Measurements from ENCODE around the gene EXOC4. TPM values are rescaled to one million over a fixed set of nuclear protein-coding genes. Genes with fewer than 3 reads are reported as not detected.
"Not testable (repeated sequence)": the region's sequence is repeated elsewhere in the genome, so short reads cannot be mapped to it uniquely, and the experiment has no call there.

The EXOC4 gene
- total RNA-seq (100 to 1,000 TPM in 1 of 2 donors, 10 to 100 TPM in 1; 95.9 to 100 TPM), polyA plus RNA-seq (ENCODE audit: insufficient read length in 2 of 2) (10 to 100 TPM; 47.5 to 48.8 TPM)
- long read RNA-seq, donor 1, full-length matches to known transcripts = 8 of 24 reads
- long read RNA-seq, donor 1, partial matches to known transcripts = 16 of 24 reads
- long read RNA-seq, donor 1, other reads (novel, unspliced or antisense) = 0 of 24 reads
- long read RNA-seq, donor 2, partial matches to known transcripts = 0 of 1 reads
- long read RNA-seq, donor 2, other reads (novel, unspliced or antisense) = 0 of 1 reads
- long read RNA-seq, donor 3, full-length matches to known transcripts = 1 of 1 reads
- long read RNA-seq, donor 3, partial matches to known transcripts = 0 of 1 reads
- long read RNA-seq, donor 3, other reads (novel, unspliced or antisense) = 0 of 1 reads
- long read RNA-seq, donor 4, full-length matches to known transcripts = 9 of 9 reads
- long read RNA-seq, donor 4, partial matches to known transcripts = 0 of 9 reads
- long read RNA-seq, donor 4, other reads (novel, unspliced or antisense) = 0 of 9 reads

- DNase-seq (ENCODE audit: low read depth in 4 of 6, low spot score in 6 of 6) = peak; percentile 98 to 100 (median 99)
- WGBS (ENCODE audit: insufficient coverage) = 0% methylated on average over 20 of the region's 25 CpGs
- H3K4me1 ChIP-seq (ENCODE audit: control insufficient read depth, insufficient read depth, low read length) = no peaks in the 10 kb centered on the region
- peak within 1 kb of the TSS; percentile 90 for H3K4me3 ChIP-seq (ENCODE audit: low read depth, low read length)
- peak within 1 kb of the TSS; percentile 61 for H3K27ac ChIP-seq (ENCODE audit: low read depth, low read length)
- H3K9me3 ChIP-seq (ENCODE audit: control insufficient read depth, insufficient read depth, low read length) = peaks cover 2% of the 10 kb centered on the region
- no peaks in the 10 kb centered on the region for H3K27me3 ChIP-seq (ENCODE audit: control insufficient read depth, insufficient read depth, low read length)
- no peaks in the 10 kb centered on the region for H3K36me3 ChIP-seq (ENCODE audit: control insufficient read depth, insufficient read depth, low read length)
These were observed at the start of gene EXOC4 for GRCh38 chr7:133252858-133253518. Gene EXOC4, plus strand, starts transcription at chr7:133253078.

GRCh38 chr7:133203490-133203889 lies 49.4 kb upstream of the EXOC4 start:
- Histone ChIP-seq H3K9me3 (ENCODE audit: control insufficient read depth, insufficient read depth, low read length) (no peaks in the 10 kb centered on the region), H3K27ac (ENCODE audit: low read depth, low read length) (no peak overlapping the region), H3K36me3 (ENCODE audit: control insufficient read depth, insufficient read depth, low read length) (no peaks in the 10 kb centered on the region), H3K4me1 (ENCODE audit: control insufficient read depth, insufficient read depth, low read length) (no peaks in the 10 kb centered on the region), H3K27me3 (ENCODE audit: control insufficient read depth, insufficient read depth, low read length) (no peaks in the 10 kb centered on the region), H3K4me3 (ENCODE audit: low read depth, low read length) (no peak overlapping the region)
- WGBS (ENCODE audit: insufficient coverage) = no CpG with 5 or more reads among the region's 3 CpGs
- DNase-seq (ENCODE audit: low read depth in 4 of 6, low spot score in 6 of 6) = no peak

GRCh38 chr7:133207687-133208086 lies 45.2 kb upstream of the EXOC4 start:
- H3K36me3 ChIP-seq (ENCODE audit: control insufficient read depth, insufficient read depth, low read length) = no peaks in the 10 kb centered on the region
- WGBS (ENCODE audit: insufficient coverage) = no CpG with 5 or more reads among the region's 2 CpGs
- H3K4me1 ChIP-seq (ENCODE audit: control insufficient read depth, insufficient read depth, low read length) = no peaks in the 10 kb centered on the region
- no peak overlapping the region for H3K27ac ChIP-seq (ENCODE audit: low read depth, low read length)
- H3K27me3 ChIP-seq (ENCODE audit: control insufficient read depth, insufficient read depth, low read length) = no peaks in the 10 kb centered on the region
- no peak overlapping the region for H3K4me3 ChIP-seq (ENCODE audit: low read depth, low read length)
- no peaks in the 10 kb centered on the region for H3K9me3 ChIP-seq (ENCODE audit: control insufficient read depth, insufficient read depth, low read length)
- no peak for DNase-seq (ENCODE audit: low read depth in 4 of 6, low spot score in 6 of 6)

- WGBS (ENCODE audit: insufficient coverage) = 91% methylated on average over 6 of the region's 10 CpGs
These were observed 42.1 kb upstream of the EXOC4 start for GRCh38 chr7:133210817-133211216.

GRCh38 chr7:133213772-133214171 lies 39.1 kb upstream of the EXOC4 start:
- H3K4me3 ChIP-seq (ENCODE audit: low read depth, low read length); H3K27me3 ChIP-seq (ENCODE audit: control insufficient read depth, insufficient read depth, low read length); H3K4me1 ChIP-seq (ENCODE audit: control insufficient read depth, insufficient read depth, low read length); H3K36me3 ChIP-seq (ENCODE audit: control insufficient read depth, insufficient read depth, low read length); H3K9me3 ChIP-seq (ENCODE audit: control insufficient read depth, insufficient read depth, low read length); DNase-seq (ENCODE audit: low read depth in 4 of 6, low spot score in 6 of 6); H3K27ac ChIP-seq (ENCODE audit: low read depth, low read length): not testable (repeated sequence)
- no CpG with 5 or more reads among the region's 3 CpGs for WGBS (ENCODE audit: insufficient coverage)

More at GRCh38 chr7:133210817-133211216, 42.1 kb upstream of the EXOC4 start:
- not testable (repeated sequence) for H3K27me3 ChIP-seq (ENCODE audit: control insufficient read depth, insufficient read depth, low read length); H3K27ac ChIP-seq (ENCODE audit: low read depth, low read length); H3K36me3 ChIP-seq (ENCODE audit: control insufficient read depth, insufficient read depth, low read length); DNase-seq (ENCODE audit: low read depth in 4 of 6, low spot score in 6 of 6); H3K9me3 ChIP-seq (ENCODE audit: control insufficient read depth, insufficient read depth, low read length); H3K4me1 ChIP-seq (ENCODE audit: control insufficient read depth, insufficient read depth, low read length); H3K4me3 ChIP-seq (ENCODE audit: low read depth, low read length)

GRCh38 chr7:133217773-133218172 lies 35.1 kb upstream of the EXOC4 start:
- no peak for DNase-seq (ENCODE audit: low read depth in 4 of 6, low spot score in 6 of 6)
- no peaks in the 10 kb centered on the region for H3K36me3 ChIP-seq (ENCODE audit: control insufficient read depth, insufficient read depth, low read length)
- H3K4me1 ChIP-seq (ENCODE audit: control insufficient read depth, insufficient read depth, low read length) = no peaks in the 10 kb centered on the region
- WGBS (ENCODE audit: insufficient coverage) = 90% methylated on average over 2 of the region's 3 CpGs
- H3K27ac ChIP-seq (ENCODE audit: low read depth, low read length) = no peak overlapping the region
- no peak overlapping the region for H3K4me3 ChIP-seq (ENCODE audit: low read depth, low read length)
- no peaks in the 10 kb centered on the region for H3K9me3 ChIP-seq (ENCODE audit: control insufficient read depth, insufficient read depth, low read length)
- H3K27me3 ChIP-seq (ENCODE audit: control insufficient read depth, insufficient read depth, low read length) = no peaks in the 10 kb centered on the region

- Histone ChIP-seq H3K4me3 (ENCODE audit: low read depth, low read length) (no peak overlapping the region), H3K36me3 (ENCODE audit: control insufficient read depth, insufficient read depth, low read length) (no peaks in the 10 kb centered on the region), H3K27me3 (ENCODE audit: control insufficient read depth, insufficient read depth, low read length) (no peaks in the 10 kb centered on the region), H3K4me1 (ENCODE audit: control insufficient read depth, insufficient read depth, low read length) (no peaks in the 10 kb centered on the region), H3K9me3 (ENCODE audit: control insufficient read depth, insufficient read depth, low read length) (no peaks in the 10 kb centered on the region), H3K27ac (ENCODE audit: low read depth, low read length) (no peak overlapping the region)
- 37% methylated on average over 3 of the region's 5 CpGs for WGBS (ENCODE audit: insufficient coverage)
- peak in 3 of 6 donors; percentile 31 to 84 (median 44) for DNase-seq (ENCODE audit: low read depth in 4 of 6, low spot score in 6 of 6)
These were observed 22.2 kb upstream of the EXOC4 start for GRCh38 chr7:133230591-133231194.

GRCh38 chr7:133233142-133233541 lies 19.7 kb upstream of the EXOC4 start:
- no peaks in the 10 kb centered on the region for H3K27me3 ChIP-seq (ENCODE audit: control insufficient read depth, insufficient read depth, low read length)
- no peak overlapping the region for H3K4me3 ChIP-seq (ENCODE audit: low read depth, low read length)
- no peaks in the 10 kb centered on the region for H3K36me3 ChIP-seq (ENCODE audit: control insufficient read depth, insufficient read depth, low read length)
- H3K9me3 ChIP-seq (ENCODE audit: control insufficient read depth, insufficient read depth, low read length) = no peaks in the 10 kb centered on the region
- H3K27ac ChIP-seq (ENCODE audit: low read depth, low read length) = no peak overlapping the region
- 83% methylated on average over 5 of the region's 9 CpGs for WGBS (ENCODE audit: insufficient coverage)
- H3K4me1 ChIP-seq (ENCODE audit: control insufficient read depth, insufficient read depth, low read length) = peaks cover 4% of the 10 kb centered on the region
- no peak for DNase-seq (ENCODE audit: low read depth in 4 of 6, low spot score in 6 of 6)

GRCh38 chr7:133234961-133235875 lies 17.7 kb upstream of the EXOC4 start:
- no peaks in the 10 kb centered on the region for H3K36me3 ChIP-seq (ENCODE audit: control insufficient read depth, insufficient read depth, low read length)
- no peaks in the 10 kb centered on the region for H3K27me3 ChIP-seq (ENCODE audit: control insufficient read depth, insufficient read depth, low read length)
- H3K4me1 ChIP-seq (ENCODE audit: control insufficient read depth, insufficient read depth, low read length) = peaks cover 4% of the 10 kb centered on the region
- no peak overlapping the region for H3K27ac ChIP-seq (ENCODE audit: low read depth, low read length)
- peak in 1 of 6 donors; percentile 88 for DNase-seq (ENCODE audit: low read depth in 4 of 6, low spot score in 6 of 6)
- no peaks in the 10 kb centered on the region for H3K9me3 ChIP-seq (ENCODE audit: control insufficient read depth, insufficient read depth, low read length)
- H3K4me3 ChIP-seq (ENCODE audit: low read depth, low read length) = no peak overlapping the region
- 50% methylated on average over 1 of the region's 4 CpGs for WGBS (ENCODE audit: insufficient coverage)
